ES-I3 (cell line): ENCODE results near the gene HMGB1.
"Not testable (repeated sequence)": the region's sequence is repeated elsewhere in the genome, so short reads cannot be mapped to it uniquely, and the experiment has no call there.

Source experiments
- H3K36me3 ChIP-seq: 2 replicates; pipeline ENCODE4 v1.6.1; 2013; ENCODE audit warnings: mild to moderate bottlenecking, low read length, control low read depth, moderate library complexity; ENCODE audit not compliant: insufficient read depth
- H3K4me1 ChIP-seq: 2 replicates; pipeline ENCODE4 v1.6.1; 2013; ENCODE audit warnings: mild to moderate bottlenecking, control low read depth, low read length; ENCODE audit not compliant: insufficient read depth
- H3K9ac ChIP-seq: 2 replicates; pipeline ENCODE4 v1.6.1; 2013; ENCODE audit warnings: low read depth, mild to moderate bottlenecking, low read length, moderate library complexity
- H3K9me3 ChIP-seq: 2 replicates; pipeline ENCODE4 v1.6.1; 2013; ENCODE audit warnings: mild to moderate bottlenecking, low read length, moderate library complexity; ENCODE audit not compliant: control insufficient read depth, insufficient read depth

Gene HMGB1

DNA sequence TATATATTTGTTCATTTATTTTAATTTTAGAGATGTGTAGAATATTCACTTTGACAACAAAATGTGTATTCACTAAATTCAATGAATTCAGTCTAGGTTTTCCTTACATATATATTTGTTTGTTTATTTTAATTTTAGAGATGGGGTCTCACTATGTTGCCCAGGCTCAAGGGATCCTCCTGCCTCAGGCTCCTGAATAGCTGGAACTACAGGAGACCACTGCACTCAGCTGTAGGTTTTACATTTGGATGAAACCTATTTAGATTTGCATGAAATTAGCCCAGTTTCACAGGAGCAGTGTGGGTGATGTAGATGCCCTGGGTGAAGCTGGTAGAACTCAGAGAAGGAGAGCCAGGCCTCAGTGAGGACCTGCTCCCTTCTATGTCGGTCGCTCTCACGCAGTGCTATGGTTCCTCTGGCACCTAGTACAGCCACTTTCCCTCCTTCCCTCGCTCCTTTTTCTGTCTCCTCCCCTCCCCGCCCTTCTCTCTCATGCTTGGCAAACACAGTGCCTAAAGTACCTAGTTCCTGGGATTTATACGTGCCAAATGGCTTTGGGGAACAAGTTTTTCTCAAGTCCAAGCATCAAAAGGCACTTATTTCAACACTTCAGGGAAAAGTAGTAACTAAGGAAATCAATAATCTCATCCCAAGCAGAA lies 14.7 kb upstream of the HMGB1 start:
- peaks cover 17% of the 10 kb centered on the region for H3K4me1 ChIP-seq

GRCh38 chr13:30479883-30480219 lies 14.1 kb upstream of the HMGB1 start:
- H3K36me3 ChIP-seq: no peaks in the 10 kb centered on the region
- H3K9ac ChIP-seq: no peak overlapping the region
- peaks cover 17% of the 10 kb centered on the region for H3K4me1 ChIP-seq
- H3K9me3 ChIP-seq: no peaks in the 10 kb centered on the region

More for the DNA sequence above, 14.7 kb upstream of the HMGB1 start:
- Histone ChIP-seq H3K9me3 (no peaks in the 10 kb centered on the region), H3K36me3 (no peaks in the 10 kb centered on the region), H3K9ac (no peak overlapping the region)

GRCh38 chr13:30479154-30479882 lies 13.6 kb upstream of the HMGB1 start:
- Histone ChIP-seq H3K4me1 (peaks cover 17% of the 10 kb centered on the region), H3K9ac (peak overlapping the region; percentile 18; the same call in 1 of the 2 replicates), H3K36me3 (no peaks in the 10 kb centered on the region), H3K9me3 (no peaks in the 10 kb centered on the region)

DNA sequence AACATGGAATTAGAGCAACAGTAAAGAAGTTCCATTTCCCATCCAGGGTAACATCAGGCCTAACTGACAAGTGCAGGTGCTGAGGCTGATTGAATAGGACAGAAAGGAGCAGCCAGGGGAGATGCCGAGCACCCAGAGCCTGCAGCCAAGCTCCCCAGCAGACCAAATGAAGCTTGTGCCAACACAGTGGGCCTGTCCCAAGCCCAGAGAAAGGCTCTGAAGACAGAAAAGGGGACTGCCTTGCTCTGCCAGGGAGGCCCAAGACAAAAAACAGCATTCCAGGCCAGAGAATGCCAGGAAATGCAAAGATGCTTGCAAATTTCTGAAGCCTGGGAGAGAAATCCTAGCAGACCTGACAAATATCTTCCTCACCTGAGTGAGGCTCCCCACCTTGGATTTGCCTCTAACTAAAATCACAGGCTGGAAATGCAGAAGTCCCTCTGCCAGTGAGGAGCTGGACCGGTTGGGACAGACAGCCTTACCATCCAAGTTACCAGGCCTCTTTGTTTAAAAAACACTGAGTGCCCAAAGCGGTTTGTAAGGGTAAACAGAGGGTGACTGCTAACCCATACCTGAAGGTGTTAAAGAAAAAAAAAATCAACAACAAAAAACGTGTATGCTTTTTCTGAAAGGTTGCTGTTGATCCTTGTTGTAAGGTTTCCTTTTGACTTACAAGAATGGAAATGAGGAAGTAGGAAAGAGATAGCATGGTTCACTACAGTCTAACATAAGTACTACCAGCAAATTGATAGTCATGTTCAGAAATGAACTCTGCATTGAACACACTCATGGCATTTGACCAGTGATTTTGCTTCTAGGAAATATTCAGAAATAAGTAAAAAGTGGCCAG lies 11.8 kb upstream of the HMGB1 start:
- Histone ChIP-seq H3K9ac (no peak overlapping the region), H3K4me1 (peaks cover 17% of the 10 kb centered on the region), H3K9me3 (no peaks in the 10 kb centered on the region), H3K36me3 (no peaks in the 10 kb centered on the region)

DNA sequence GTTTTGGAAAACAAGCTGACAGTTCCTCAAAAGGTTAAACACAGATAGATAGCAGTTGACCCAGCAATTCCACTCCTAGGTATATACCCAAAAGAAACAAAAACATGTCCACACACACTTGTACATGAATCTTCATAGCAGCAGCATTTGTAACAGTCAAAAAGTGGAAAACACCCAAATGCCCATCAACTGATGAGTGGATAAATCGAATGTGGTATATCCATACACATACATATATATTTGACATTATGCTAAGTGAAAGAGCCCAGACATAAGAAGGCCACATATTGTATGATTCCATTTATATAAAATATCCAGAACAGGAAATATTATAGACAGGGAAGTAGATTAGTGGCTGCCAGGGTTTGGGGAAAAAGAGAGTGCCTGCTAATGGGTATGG lies 7.9 kb upstream of the HMGB1 start:
- no peaks in the 10 kb centered on the region for H3K9me3 ChIP-seq
- no peaks in the 10 kb centered on the region for H3K36me3 ChIP-seq

GRCh38 chr13:30466841-30467252 lies 1.1 kb upstream of the HMGB1 start:
- Histone ChIP-seq H3K4me1 (peaks cover 12% of the 10 kb centered on the region; the same call in 1 of the 2 replicates), H3K9ac (peak overlapping the region; percentile 95), H3K9me3 (no peaks in the 10 kb centered on the region), H3K36me3 (peaks cover 16% of the 10 kb centered on the region)

More for the DNA sequence above, 7.9 kb upstream of the HMGB1 start:
- Histone ChIP-seq H3K4me1 (peaks cover 6% of the 10 kb centered on the region; the same call in 1 of the 2 replicates), H3K9ac (no peak overlapping the region)

- peak overlapping the region; percentile 95 for H3K9ac ChIP-seq
- peaks cover 18% of the 10 kb centered on the region for H3K36me3 ChIP-seq
- H3K9me3 ChIP-seq: no peaks in the 10 kb centered on the region
- peaks cover 12% of the 10 kb centered on the region; the same call in 1 of the 2 replicates for H3K4me1 ChIP-seq
Measured at GRCh38 chr13:30466358-30466714, 600 bp upstream of the HMGB1 start.

DNA sequence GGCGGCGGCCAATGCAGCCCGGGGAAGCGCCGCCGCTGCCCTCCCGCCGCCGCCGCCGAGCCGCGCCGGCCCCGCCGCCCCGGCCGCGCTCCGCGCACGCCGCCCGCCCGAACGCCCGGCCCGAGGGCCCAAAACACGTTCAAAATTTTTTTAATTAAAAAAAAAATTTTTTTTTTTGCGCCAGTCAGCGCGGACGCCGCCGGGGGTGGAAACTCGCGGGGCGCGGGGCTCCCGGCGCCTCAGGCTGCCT lies 468 bp downstream of the HMGB1 start:
- no peaks in the 10 kb centered on the region for H3K9me3 ChIP-seq
- H3K4me1 ChIP-seq: peaks cover 12% of the 10 kb centered on the region; the same call in 1 of the 2 replicates
- H3K9ac ChIP-seq: peak overlapping the region; percentile 95
- H3K36me3 ChIP-seq: peaks cover 18% of the 10 kb centered on the region

DNA sequence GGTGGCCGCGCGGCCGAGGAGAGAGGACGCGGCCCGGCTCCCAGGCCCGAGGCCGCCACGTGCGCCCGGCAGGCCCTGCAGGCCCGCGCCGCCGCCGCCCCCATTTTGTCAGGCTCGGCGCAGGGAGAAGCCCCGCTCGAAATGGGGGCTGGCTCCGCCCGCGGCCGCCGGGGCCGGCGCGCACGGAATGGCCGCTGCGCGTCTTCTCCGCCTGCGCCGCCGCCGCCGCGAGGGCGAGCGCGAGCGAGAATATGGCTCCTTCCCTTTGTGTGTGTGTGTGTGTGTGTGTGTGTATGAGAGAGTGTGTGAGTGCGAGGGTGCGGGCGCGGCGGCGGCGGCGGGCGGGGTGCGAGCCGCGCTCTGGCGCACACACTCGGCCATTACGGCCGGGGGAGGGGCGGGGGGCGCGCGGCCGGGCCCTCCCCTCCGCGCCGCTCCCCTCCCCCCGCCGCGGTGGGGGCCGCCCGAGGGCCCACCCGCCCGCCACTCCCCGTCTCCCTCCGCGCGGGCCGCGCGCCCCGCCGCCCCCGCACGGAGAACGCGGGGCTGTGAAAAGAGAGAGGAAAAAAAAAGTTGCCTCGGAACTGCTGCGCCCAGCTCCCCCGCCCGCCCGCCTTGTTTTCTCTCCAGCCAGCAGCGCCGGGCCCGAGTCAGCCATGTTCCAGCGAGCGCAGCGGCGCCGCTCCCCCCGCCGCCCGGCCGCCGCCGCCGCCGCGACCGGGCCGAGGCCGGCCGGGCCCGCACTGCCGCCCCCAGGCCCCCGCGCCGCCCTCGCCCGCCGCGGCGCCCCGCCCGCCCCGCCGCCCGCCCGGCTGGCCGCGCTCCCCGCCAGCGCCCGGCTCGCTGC lies 1.0 kb downstream of the HMGB1 start:
- Histone ChIP-seq H3K9ac (peak overlapping the region; percentile 99), H3K36me3 (peaks cover 18% of the 10 kb centered on the region), H3K9me3 (no peaks in the 10 kb centered on the region), H3K4me1 (peaks cover 12% of the 10 kb centered on the region; the same call in 1 of the 2 replicates)

- peaks cover 12% of the 10 kb centered on the region; the same call in 1 of the 2 replicates for H3K4me1 ChIP-seq
- H3K9ac ChIP-seq: peak overlapping the region; percentile 99
- peaks cover 18% of the 10 kb centered on the region for H3K36me3 ChIP-seq
- no peaks in the 10 kb centered on the region for H3K9me3 ChIP-seq
Measured at GRCh38 chr13:30463787-30464495, 1.8 kb downstream of the HMGB1 start.

DNA sequence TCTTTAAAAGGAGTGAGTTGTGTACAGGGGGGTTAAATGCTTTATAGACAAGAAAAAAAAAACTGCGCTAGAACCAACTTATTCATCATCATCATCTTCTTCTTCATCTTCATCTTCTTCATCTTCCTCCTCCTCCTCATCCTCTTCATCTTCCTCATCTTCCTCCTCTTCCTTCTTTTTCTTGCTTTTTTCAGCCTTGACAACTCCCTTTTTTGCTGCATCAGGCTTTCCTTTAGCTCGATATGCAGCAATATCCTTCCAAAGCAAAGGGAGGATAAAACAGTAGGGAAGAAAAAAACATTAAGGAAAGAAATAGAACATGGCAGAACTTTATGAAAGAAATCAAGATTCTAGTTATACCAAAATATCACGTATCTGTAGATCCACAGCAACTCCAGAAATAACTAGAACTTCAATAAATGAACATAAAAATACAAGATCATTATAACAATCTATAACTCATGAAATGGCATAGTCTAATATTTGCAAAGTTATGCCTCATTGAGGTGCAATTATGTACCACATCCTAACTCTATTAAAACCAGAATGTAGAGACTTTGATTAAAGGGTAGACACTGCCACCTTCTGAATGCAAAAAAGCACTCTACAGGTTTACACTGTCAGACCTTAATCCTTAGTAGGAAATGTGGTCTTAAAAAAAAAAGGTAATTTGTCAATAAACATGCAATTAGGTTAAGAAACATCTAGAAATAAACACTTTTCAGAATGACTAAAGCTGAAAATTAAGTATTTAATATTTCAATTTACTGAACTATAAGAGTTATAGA lies 4.3 kb downstream of the HMGB1 start:
- H3K36me3 ChIP-seq: peaks cover 18% of the 10 kb centered on the region
- H3K9me3 ChIP-seq, H3K4me1 ChIP-seq, H3K9ac ChIP-seq: not testable (repeated sequence)

- no peaks in the 10 kb centered on the region for H3K9me3 ChIP-seq
- no peaks in the 10 kb centered on the region for H3K4me1 ChIP-seq
- peaks cover 7% of the 10 kb centered on the region for H3K36me3 ChIP-seq
- H3K9ac ChIP-seq: no peak overlapping the region
Measured at GRCh38 chr13:30457306-30457891, 8.3 kb downstream of the HMGB1 start.

- no peak overlapping the region for H3K9ac ChIP-seq
- no peaks in the 10 kb centered on the region for H3K36me3 ChIP-seq
- H3K9me3 ChIP-seq: no peaks in the 10 kb centered on the region
- H3K4me1 ChIP-seq: no peaks in the 10 kb centered on the region
Measured at GRCh38 chr13:30456290-30456689, 9.4 kb downstream of the HMGB1 start.
